ENCODE data around the gene GSE1.

The GSE1 gene

GRCh38 chr16:85650844-85651628, 37.9 kb downstream of the GSE1 start:
- DNase-seq = no peak

GRCh38 chr16:85651629-85652430, 38.7 kb downstream of the GSE1 start:
- no peak for DNase-seq

DNA sequence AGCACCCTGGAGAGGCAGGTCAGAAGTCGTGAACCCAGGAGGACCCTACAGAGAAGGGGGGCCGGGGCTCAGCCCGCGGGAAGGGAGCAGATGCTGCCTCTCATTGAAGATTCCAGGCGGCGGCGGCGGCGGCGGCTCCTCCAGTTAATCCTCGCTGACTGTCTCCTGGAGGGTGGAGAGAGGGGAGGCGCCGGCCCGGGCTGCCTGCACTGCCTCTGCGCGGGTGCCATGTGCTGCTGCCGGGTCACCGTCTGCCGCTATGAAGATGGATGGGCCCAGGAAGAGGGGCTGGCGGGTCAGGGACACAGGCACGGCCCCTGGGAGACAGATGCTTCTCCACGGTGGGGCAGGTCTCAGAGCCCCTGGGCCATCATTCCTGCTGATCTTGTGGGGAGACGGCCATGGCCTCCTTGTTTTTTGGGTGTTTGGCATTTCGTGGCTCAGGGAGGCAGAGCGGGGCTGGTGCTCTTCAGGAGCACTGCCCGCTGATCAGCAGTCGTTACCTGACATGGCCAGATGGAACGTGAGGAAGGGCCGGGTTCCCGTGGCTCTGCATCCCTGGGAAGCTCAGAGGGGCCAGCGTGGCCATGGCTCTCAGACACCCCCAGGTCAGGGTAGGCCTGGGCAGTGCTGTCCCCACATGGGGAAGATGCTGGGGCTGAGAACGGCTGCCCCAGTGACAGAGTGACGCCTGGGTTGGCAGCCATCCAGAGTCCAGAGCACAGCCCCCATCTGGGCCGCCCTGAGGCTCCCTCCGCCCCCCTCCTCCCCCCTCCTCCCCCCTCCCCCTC, 39.5 kb downstream of the GSE1 start:
- peak; percentile 14 for DNase-seq

- no peak for DNase-seq
These were observed 40.3 kb downstream of the GSE1 start for GRCh38 chr16:85653290-85653891.

DNA sequence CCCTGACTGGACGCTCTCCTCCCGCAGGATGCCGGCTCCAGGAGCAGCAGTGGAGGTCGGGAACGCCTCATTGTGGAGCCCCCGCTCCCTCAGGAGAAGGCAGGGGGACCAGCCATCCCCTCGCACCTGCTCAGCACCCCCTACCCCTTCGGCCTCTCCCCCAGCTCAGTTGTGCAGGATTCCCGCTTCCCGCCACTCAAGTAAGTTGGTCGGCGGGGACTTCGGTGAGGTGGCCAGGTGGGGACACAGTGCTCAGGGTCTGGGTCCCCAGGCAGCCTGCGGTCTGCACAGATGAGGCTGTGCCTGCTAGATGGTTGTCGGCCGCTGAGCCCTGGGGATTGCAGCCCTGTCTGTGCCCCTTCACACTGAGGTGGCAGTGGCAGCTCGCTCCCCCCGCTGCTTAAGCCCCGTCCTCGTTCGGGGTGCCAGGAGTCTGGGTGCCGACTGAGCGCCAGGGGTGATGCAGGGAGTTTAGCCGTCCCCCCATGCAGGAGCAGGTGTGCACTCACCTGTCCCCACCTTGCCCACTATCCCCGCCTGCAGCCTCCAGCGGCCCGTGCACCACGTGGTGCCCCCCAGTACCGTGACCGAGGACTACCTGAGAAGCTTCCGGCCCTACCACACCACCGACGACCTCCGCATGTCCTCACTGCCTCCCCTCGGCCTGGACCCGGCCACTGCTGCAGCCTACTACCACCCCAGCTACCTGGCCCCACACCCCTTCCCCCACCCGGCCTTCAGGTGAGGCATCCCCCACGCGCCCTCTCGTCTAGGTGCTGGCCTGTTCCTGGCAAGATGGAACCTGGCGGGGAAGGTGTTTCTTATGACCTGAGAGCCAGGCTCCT, 41.4 kb downstream of the GSE1 start:
- DNase-seq = no peak

DNA sequence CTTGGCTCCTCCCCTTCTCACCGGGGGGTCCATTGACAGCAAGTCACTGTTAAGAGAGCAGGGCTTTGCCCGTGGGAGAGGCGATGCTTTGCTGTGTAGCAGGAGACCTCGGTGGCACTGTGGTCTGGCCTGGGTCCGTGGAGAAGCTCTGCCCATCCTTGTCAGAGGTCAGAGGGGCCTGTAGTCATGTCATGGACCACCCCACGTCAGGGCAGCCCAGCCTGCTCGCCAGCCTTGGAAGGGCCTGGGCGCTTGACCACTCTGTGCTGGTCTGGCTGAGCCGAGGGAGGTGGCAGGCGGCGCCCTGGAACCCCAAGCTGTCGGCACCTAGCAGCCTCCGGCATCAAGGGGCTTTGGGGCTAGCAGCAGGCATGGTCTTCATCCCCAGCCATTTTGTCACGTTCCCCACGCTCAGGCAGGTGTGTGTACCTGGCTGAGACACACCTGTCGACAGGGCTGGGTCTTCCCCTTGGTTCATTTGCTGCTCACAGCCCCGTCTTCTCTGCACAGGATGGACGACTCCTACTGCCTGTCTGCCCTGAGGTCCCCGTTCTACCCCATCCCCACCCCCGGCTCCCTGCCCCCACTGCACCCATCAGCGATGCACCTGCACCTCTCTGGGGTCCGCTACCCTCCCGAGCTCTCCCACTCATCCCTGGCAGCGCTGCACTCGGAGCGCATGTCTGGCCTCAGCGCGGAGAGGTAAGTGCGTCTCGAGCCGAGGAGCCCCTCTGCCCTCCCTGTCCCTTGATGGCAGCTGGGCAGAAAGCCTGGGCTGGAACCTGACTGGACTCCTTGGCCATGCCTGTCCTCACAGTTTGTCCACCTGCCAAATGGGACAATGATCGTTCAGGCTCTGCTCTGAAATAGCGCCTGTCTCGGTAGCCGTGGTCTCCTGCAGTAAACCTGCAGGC, 42.4 kb downstream of the GSE1 start:
- DNase-seq = no peak

DNA sequence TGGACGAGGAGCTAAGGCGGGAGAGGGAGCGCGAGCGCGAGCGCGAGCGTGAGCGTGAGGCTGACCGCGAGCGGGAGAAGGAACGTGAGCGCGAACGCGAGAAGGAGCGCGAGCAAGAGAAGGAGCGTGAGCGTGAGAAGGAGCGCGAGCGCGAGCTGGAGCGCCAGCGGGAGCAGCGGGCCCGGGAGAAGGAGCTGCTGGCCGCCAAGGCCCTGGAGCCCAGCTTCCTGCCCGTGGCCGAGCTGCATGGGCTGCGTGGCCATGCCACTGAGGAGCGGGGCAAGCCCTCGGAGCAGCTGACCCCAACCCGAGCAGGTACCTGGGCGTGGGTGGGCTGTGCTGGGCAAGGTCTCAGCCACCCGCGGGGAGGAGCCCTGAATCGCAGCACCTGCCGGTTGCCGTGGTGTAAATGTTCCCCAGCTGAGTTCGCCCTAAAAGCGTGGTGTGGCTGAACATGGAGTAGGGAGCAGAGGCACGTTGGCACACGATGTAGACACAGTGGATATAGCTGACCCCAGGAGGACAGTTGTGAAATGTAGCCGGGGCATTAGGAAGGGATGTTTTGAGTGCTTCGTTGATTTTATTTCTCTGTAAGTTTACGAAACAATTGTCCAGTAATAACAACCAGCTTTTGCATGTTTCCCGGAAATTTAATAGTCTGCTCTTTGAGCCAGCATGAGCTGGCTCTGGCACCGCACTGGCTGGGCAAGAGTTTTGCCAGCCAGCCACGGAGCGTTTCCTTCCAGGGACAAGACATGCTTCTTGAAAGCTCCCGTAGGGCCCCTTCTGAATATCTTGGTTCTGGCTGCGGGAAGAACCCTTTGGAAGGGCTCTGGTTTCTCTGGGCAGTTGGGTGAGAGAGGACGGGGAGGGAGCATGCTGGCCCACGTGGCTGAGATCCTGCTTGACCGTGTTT, 43.5 kb downstream of the GSE1 start:
- DNase-seq = no peak

- DNase-seq = no peak
These were observed 44.1 kb downstream of the GSE1 start for GRCh38 chr16:85657267-85657650.

DNA sequence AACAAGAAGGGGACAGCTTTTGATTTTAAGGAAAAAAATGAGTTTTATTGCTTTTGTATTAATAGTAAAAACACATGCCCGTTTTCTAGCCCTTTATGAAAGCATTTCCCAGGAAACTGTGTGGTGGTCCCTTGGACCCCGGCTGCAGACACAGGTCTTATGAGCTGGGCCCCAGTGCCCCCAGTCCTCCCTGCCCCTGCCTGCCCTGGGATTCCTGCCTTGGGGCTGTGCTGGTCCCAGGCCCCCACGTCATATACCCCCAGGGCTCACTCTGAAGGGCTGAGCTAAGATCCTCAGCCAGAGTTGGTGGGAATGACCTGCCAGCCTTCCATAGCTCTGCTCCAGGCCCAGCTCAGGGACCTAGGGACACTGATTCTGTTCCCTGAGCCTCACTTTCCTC, 44.9 kb downstream of the GSE1 start:
- no peak for DNase-seq

DNA sequence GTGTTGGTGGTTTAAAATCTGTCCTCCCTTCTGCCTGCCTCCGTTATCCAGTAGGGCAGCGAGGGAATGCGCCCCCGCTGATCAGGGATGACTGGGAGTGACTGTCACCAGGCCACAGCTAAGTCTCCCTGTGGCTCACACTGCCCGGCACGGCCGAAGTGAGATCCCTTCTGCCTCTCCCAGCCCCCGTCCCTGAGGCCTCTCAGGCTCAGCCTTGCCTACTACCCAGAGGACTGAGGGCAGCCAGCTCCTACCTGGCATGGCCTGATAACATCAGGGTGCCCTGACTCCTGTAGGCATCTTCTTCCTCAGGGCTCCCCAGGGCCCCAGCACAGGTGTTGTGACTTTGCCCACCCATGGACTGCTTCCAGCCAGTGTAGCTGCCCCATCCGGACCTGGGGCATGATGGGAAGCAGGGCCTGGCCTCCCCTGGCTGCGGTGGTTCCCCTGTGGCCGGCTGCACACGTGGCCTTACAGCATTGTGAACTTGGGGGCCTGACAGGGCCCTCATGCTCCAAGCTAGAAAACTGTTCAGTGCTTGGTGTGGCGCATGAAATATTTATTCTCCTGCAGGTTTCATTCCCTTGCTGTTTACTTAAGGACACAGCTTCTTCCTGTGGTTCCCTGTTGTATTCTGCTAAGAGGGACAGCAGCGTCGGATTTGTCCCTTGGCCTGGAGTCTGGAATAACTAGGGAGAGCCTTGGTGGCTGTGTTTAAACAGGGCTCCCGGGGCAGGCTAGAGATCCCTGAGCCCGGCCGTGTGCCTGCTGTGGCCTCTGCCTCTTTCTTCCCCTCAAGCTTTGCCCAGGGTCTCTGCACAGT, 45.6 kb downstream of the GSE1 start:
- no peak for DNase-seq

DNA sequence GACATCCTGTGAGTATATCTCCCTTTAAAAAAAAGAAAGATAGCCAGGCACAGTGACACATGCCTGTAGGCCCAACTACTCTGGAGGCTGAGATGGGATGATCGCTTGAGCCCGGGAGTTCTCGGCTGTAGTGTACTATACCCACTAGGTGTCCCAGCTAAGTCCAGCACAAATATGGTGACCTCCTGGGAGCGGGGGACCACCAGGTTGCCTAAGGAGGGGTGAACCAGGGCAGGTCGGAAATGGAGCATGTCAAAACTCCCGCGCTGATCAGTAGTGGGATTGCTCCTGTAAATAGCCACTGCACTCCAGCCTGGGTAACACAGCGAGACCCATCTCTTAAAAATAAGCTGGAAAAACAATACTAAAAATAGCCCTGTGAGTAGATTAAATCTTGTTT, 46.2 kb downstream of the GSE1 start:
- no peak for DNase-seq

GRCh38 chr16:85659805-85660511, 46.8 kb downstream of the GSE1 start:
- DNase-seq = peak; percentile 63

- DNase-seq = no peak
These were observed 48.0 kb downstream of the GSE1 start for GRCh38 chr16:85660843-85661739.

- DNase-seq = no peak
These were observed 48.8 kb downstream of the GSE1 start for GRCh38 chr16:85661740-85662481.

- no peak for DNase-seq
These were observed 49.3 kb downstream of the GSE1 start for GRCh38 chr16:85662482-85662812.

- DNase-seq = no peak
These were observed 50.1 kb downstream of the GSE1 start for GRCh38 chr16:85662976-85663830.

All from CD4-positive, alpha-beta T cell treated with Interleukin-10 for 1 hour (primary cell).